Liver (tissue), 9 donors: ENCODE data around the gene RTP5. TPM values are rescaled to one million over a fixed set of nuclear protein-coding genes. Genes with fewer than 3 reads are reported as not detected.

ENCODE experiments used
- DNase-seq: peaks from one replicate; pipeline ENCODE4 v3.0.0-alpha.2; 2017; ENCODE audit warnings: low spot score
- H3K27ac ChIP-seq, 2 donors: one replicate each; pipeline ENCODE4 v1.7.0; 2013; ENCODE audit warnings: inconsistent platforms in 2 of 2, low read length in 2 of 2, control low read depth in 1 of 2, low read depth in 1 of 2, mild to moderate bottlenecking in 1 of 2
- H3K27me3 ChIP-seq, 4 donors: one replicate each; pipeline versions ENCODE4 v1.6.1 to v1.7.0; 2013; ENCODE audit warnings: low read length in 3 of 4, inconsistent platforms in 1 of 4, mild to moderate bottlenecking in 1 of 4, moderate library complexity in 1 of 4; ENCODE audit not compliant: control insufficient read depth in 4 of 4, insufficient read depth in 4 of 4
- H3K36me3 ChIP-seq, 4 donors: one replicate each; pipeline versions ENCODE4 v1.6.1 to v1.7.0; 2013; ENCODE audit warnings: low read length in 3 of 4, mild to moderate bottlenecking in 3 of 4, low read depth in 1 of 4, moderate library complexity in 1 of 4; ENCODE audit not compliant: control insufficient read depth in 4 of 4, insufficient read depth in 3 of 4
- H3K4me1 ChIP-seq, 4 donors: one replicate each; pipeline versions ENCODE4 v1.6.1 to v1.7.0; 2013; ENCODE audit warnings: low read length in 3 of 4, mild to moderate bottlenecking in 3 of 4, moderate library complexity in 1 of 4; ENCODE audit not compliant: control insufficient read depth in 4 of 4, insufficient read depth in 4 of 4
- H3K4me3 ChIP-seq, 3 donors: one replicate each; pipeline versions ENCODE4 v1.6.1 to v1.7.0; 2013; ENCODE audit warnings: low read length in 3 of 3, control low read depth in 1 of 3, low read depth in 1 of 3, mild to moderate bottlenecking in 1 of 3
- H3K9ac ChIP-seq, 2 donors: one replicate each; pipeline ENCODE4 v1.7.0; 2013; ENCODE audit warnings: low read length in 2 of 2, mild to moderate bottlenecking in 2 of 2, moderate library complexity in 2 of 2, control low read depth in 1 of 2, low read depth in 1 of 2
- H3K9me3 ChIP-seq, 4 donors: one replicate each; pipeline versions ENCODE4 v1.6.1 to v1.7.0; 2013; ENCODE audit warnings: low read length in 3 of 4; ENCODE audit not compliant: control insufficient read depth in 4 of 4
- EGR1 ChIP-seq, 2 donors: IDR thresholded peaks; 2 replicates each; pipeline ENCODE4 v1.6.1; 2016 to 2018; ENCODE audit warnings: antibody characterized with exemption in 2 of 2, low read depth in 2 of 2
- FOXA1 ChIP-seq: IDR thresholded peaks from 2 replicates; pipeline ENCODE4 v1.6.1; 2016; ENCODE audit warnings: antibody characterized with exemption
- FOXA2 ChIP-seq: IDR thresholded peaks from 2 replicates; pipeline ENCODE4 v1.6.1; 2016; ENCODE audit warnings: antibody characterized with exemption
- GABPA ChIP-seq, 2 donors: IDR thresholded peaks in 1 of 2; conservative IDR thresholded peaks in 1 of 2; 2 replicates each; pipeline ENCODE4 v1.6.1; 2016; ENCODE audit warnings: antibody characterized with exemption in 2 of 2, mild to moderate bottlenecking in 1 of 2, moderate library complexity in 1 of 2
- HNF4A ChIP-seq, 2 donors: conservative IDR thresholded peaks; 2 replicates each; pipeline ENCODE4 v1.6.1; 2016; ENCODE audit warnings: antibody characterized with exemption in 2 of 2, mild to moderate bottlenecking in 2 of 2
- HNF4G ChIP-seq: IDR thresholded peaks from 2 replicates; pipeline ENCODE4 v1.6.1; 2016; ENCODE audit warnings: antibody characterized with exemption
- JUND ChIP-seq, 2 donors: IDR thresholded peaks; 2 replicates each; pipeline ENCODE4 v1.6.1; 2016; ENCODE audit warnings: antibody characterized with exemption in 2 of 2
- NR2F2 ChIP-seq: IDR thresholded peaks from 2 replicates; pipeline ENCODE4 v1.6.1; 2016; ENCODE audit warnings: antibody characterized with exemption
- RAD21 ChIP-seq, 2 donors: IDR thresholded peaks; 2 replicates each; pipeline ENCODE4 v1.6.1; 2016; ENCODE audit warnings: antibody characterized with exemption in 2 of 2, mild to moderate bottlenecking in 2 of 2
- SP1 ChIP-seq: IDR thresholded peaks from 2 replicates; pipeline ENCODE4 v1.6.1; 2018; ENCODE audit warnings: antibody characterized with exemption, mild to moderate bottlenecking
- TAF1 ChIP-seq: conservative IDR thresholded peaks from 2 replicates; pipeline ENCODE4 v1.6.1; 2016; ENCODE audit warnings: antibody characterized with exemption, mild to moderate bottlenecking
- YY1 ChIP-seq: IDR thresholded peaks from 2 replicates; pipeline ENCODE4 v1.6.1; 2016; ENCODE audit warnings: antibody characterized with exemption, mild to moderate bottlenecking
- WGBS: extraction: QIAGEN DNeasy Blood & Tissue Kit; methylation state at CpG from one replicate; pipeline ENCODE4 v1.1.7; 2013; 5-methylcytosine and 5-hydroxymethylcytosine counted together
- polyA plus RNA-seq, 2 donors: library from polyadenylated mRNA; stranded (reverse) in 1 of 2; unstranded in 1 of 2; fragments of 200-250 nt in 1 of 2; fragments of >200 nt in 1 of 2; fragmentation: Nextera tagmentation in 1 of 2; extraction: Ambion mirVana in 1 of 2; gene quantifications; one replicate each; pipeline versions ENCODE4 v1.2.1 to v1.2.3, GENCODE V29; 2013 to 2015
- total RNA-seq, 2 donors: library from RNA; depleted of rRNA; stranded (reverse); fragments of >200 nt; gene quantifications; one replicate each; pipeline ENCODE4 v1.2.3, GENCODE V29; 2014
- TF ChIP-seq, protein P1 (sequence below): fragments of 150-350 bp; IDR thresholded peaks from 2 replicates; pipeline ENCODE4 v1.5.1; 2017; ENCODE audit warnings: improper control_type of control experiment, low read depth, low read length; ENCODE audit not compliant: missing input control
- TF ChIP-seq, protein P2 (sequence below): IDR thresholded peaks from 2 replicates; pipeline ENCODE4 v1.6.1; 2016; ENCODE audit warnings: antibody characterized with exemption
- TF ChIP-seq, protein P3 (sequence below): IDR thresholded peaks from 2 replicates; pipeline ENCODE4 v1.6.1; 2016; ENCODE audit warnings: antibody characterized with exemption, mild to moderate bottlenecking
- donor health status: healthy.
- donor health status: healthy.
- donor health status: healthy.
- donor health status: healthy.
- donor health status: healthy.

RTP5 gene
- total and polyA plus RNA-seq, 4 donors, result under 0.01 to 0.03 TPM; not detected in 2

- Histone ChIP-seq H3K4me1 (peaks cover 0 to 2% (median 0%) of the 10 kb centered on the region in 4 donors), H3K4me3 (no peak overlapping the region), H3K9me3 (no peaks in the 10 kb centered on the region), H3K36me3 (no peaks in the 10 kb centered on the region), H3K27me3 (no peaks in the 10 kb centered on the region), H3K27ac (peak overlapping the region; percentile 59 to 64), H3K9ac (no peak overlapping the region)
- 57% methylated on average over 30 of the region's 30 CpGs for WGBS
- TF ChIP-seq, protein P1, sequence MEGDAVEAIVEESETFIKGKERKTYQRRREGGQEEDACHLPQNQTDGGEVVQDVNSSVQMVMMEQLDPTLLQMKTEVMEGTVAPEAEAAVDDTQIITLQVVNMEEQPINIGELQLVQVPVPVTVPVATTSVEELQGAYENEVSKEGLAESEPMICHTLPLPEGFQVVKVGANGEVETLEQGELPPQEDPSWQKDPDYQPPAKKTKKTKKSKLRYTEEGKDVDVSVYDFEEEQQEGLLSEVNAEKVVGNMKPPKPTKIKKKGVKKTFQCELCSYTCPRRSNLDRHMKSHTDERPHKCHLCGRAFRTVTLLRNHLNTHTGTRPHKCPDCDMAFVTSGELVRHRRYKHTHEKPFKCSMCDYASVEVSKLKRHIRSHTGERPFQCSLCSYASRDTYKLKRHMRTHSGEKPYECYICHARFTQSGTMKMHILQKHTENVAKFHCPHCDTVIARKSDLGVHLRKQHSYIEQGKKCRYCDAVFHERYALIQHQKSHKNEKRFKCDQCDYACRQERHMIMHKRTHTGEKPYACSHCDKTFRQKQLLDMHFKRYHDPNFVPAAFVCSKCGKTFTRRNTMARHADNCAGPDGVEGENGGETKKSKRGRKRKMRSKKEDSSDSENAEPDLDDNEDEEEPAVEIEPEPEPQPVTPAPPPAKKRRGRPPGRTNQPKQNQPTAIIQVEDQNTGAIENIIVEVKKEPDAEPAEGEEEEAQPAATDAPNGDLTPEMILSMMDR, result peak; percentile 7
- TF ChIP-seq, protein P2, sequence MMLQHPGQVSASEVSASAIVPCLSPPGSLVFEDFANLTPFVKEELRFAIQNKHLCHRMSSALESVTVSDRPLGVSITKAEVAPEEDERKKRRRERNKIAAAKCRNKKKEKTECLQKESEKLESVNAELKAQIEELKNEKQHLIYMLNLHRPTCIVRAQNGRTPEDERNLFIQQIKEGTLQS, result no peak
- no peak for DNase-seq
Measured at GRCh38 chr2:241859436-241860183, 9.9 kb upstream of the RTP5 start.

GRCh38 chr2:241860184-241861078 lies 9.1 kb upstream of the RTP5 start:
- Histone ChIP-seq H3K4me1 (no peaks in the 10 kb centered on the region), H3K27ac (peak overlapping the region; percentile 59 to 64), H3K4me3 (no peak overlapping the region), H3K27me3 (no peaks in the 10 kb centered on the region), H3K36me3 (no peaks in the 10 kb centered on the region), H3K9me3 (no peaks in the 10 kb centered on the region), H3K9ac (no peak overlapping the region)
- DNase-seq, result no peak
- TF ChIP-seq EGR1 (IDR thresholded peaks at IDR 0.05; ENCODE audit: low read depth in 2 of 2), result no peak
- WGBS, result 94% methylated on average over 10 of the region's 10 CpGs

DNA sequence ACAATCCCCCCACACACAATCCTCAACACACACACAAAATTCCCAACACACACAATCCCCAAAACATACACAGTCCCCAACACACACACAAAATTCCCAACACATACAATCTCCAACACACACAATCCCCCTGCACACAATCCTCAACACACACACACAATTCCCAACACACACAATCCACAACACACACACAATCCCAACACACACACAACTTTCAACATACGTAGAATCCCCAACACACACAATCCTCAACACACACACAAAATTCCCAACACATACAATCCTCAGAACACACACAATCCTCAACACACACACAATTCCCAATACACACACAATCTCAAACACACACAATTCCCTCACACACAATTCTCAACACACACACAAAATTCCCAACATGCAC lies 8.3 kb upstream of the RTP5 start:
- TF ChIP-seq GABPA (IDR thresholded peaks at IDR 0.05 in 1 of 2, conservative IDR thresholded peaks at IDR 0.05 in 1 of 2), result no peak
- TF ChIP-seq YY1, result no peak
- TF ChIP-seq, protein P3, sequence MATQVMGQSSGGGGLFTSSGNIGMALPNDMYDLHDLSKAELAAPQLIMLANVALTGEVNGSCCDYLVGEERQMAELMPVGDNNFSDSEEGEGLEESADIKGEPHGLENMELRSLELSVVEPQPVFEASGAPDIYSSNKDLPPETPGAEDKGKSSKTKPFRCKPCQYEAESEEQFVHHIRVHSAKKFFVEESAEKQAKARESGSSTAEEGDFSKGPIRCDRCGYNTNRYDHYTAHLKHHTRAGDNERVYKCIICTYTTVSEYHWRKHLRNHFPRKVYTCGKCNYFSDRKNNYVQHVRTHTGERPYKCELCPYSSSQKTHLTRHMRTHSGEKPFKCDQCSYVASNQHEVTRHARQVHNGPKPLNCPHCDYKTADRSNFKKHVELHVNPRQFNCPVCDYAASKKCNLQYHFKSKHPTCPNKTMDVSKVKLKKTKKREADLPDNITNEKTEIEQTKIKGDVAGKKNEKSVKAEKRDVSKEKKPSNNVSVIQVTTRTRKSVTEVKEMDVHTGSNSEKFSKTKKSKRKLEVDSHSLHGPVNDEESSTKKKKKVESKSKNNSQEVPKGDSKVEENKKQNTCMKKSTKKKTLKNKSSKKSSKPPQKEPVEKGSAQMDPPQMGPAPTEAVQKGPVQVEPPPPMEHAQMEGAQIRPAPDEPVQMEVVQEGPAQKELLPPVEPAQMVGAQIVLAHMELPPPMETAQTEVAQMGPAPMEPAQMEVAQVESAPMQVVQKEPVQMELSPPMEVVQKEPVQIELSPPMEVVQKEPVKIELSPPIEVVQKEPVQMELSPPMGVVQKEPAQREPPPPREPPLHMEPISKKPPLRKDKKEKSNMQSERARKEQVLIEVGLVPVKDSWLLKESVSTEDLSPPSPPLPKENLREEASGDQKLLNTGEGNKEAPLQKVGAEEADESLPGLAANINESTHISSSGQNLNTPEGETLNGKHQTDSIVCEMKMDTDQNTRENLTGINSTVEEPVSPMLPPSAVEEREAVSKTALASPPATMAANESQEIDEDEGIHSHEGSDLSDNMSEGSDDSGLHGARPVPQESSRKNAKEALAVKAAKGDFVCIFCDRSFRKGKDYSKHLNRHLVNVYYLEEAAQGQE, result no peak
- TF ChIP-seq HNF4A (conservative IDR thresholded peaks at IDR 0.05), result no peak
- TF ChIP-seq TAF1, result no peak
- TF ChIP-seq HNF4G, result no peak
- TF ChIP-seq EGR1 (IDR thresholded peaks at IDR 0.05; ENCODE audit: low read depth in 2 of 2), result no peak
- TF ChIP-seq FOXA1, result no peak
- TF ChIP-seq RAD21 (IDR thresholded peaks at IDR 0.05), result no peak
- no peak for TF ChIP-seq NR2F2
- no peak for TF ChIP-seq SP1
- TF ChIP-seq, protein P2, result no peak
- TF ChIP-seq FOXA2, result no peak
- TF ChIP-seq, protein P1, result no peak
- no peak for TF ChIP-seq JUND (IDR thresholded peaks at IDR 0.05)
- no peaks in the 10 kb centered on the region for H3K36me3 ChIP-seq
- 96% methylated on average over 1 of the region's 1 CpG for WGBS

More for the DNA sequence above, 8.3 kb upstream of the RTP5 start:
- Histone ChIP-seq H3K27me3 (no peaks in the 10 kb centered on the region), H3K27ac (no peak overlapping the region), H3K9me3 (no peaks in the 10 kb centered on the region), H3K4me3 (no peak overlapping the region), H3K9ac (no peak overlapping the region), H3K4me1 (no peaks in the 10 kb centered on the region)
- no peak for DNase-seq
